Tibial nerve (tissue), 4 donors: ENCODE data around the gene HAL.

Experiments
- CTCF ChIP-seq, 5 experiments: fragments of 200-600 bp in 3 of 5; fragments of 450-650 bp in 2 of 5; sonication (generic) in 3 of 5; IDR thresholded peaks; one replicate each; pipeline ENCODE4 v1.5.1; 2016 to 2019; ENCODE audit warnings: antibody characterized with exemption in 5 of 5, mild to moderate bottlenecking in 3 of 5, moderate library complexity in 2 of 5
- EP300 ChIP-seq, 2 donors: sonication (generic); formaldehyde crosslinking; IDR thresholded peaks; one replicate each; pipeline ENCODE4 v1.6.1; 2017; ENCODE audit warnings: antibody characterized with exemption in 2 of 2, mild to moderate bottlenecking in 1 of 2
- POLR2A ChIP-seq, 2 donors: fragments of 450-650 bp; IDR thresholded peaks; one replicate each; pipeline ENCODE4 v1.6.1; 2017; ENCODE audit warnings: antibody characterized with exemption in 2 of 2, mild to moderate bottlenecking in 2 of 2, moderate library complexity in 2 of 2

GRCh38 chr12:95994476-95994875, 1.7 kb downstream of the HAL start:
- TF ChIP-seq CTCF (IDR thresholded peaks at IDR 0.05) (no peak), POLR2A (IDR thresholded peaks at IDR 0.05) (no peak), EP300 (IDR thresholded peaks at IDR 0.05) (no peak)
